IMR-90 (cell line): ENCODE results near the gene NEMP1. TPM values are rescaled to one million over a fixed set of nuclear protein-coding genes. Genes with fewer than 3 reads are reported as not detected.

Experiments used
- ATAC-seq: fragments of 200-7000 bp; cut with Tn5 transposase; 2 replicates; pipeline ENCODE4 v1.9.1; 2020; ENCODE audit warnings: low read depth, mild to moderate bottlenecking, moderate library complexity
- BruUV-seq: library from RNA; stranded (reverse); fragments of 400-500 nt; replicated peaks from 2 replicates; lab custom pipeline; 2021; lab: Mats Ljungman, UMichigan
- CTCF ChIA-PET: fragments of 300-600 bp; formaldehyde crosslinking; extraction: SDS; loops from one replicate; lab custom pipeline; 2021; ENCODE audit warnings: antibody characterized with exemption; lab: Yijun Ruan, JAX
- POLR2A ChIA-PET: fragments of 300-600 bp; sonication (Branson Sonifier 250); formaldehyde crosslinking; loops from one replicate; lab custom pipeline; 2022; ENCODE audit warnings: antibody characterized with exemption; ENCODE audit not compliant: unreplicated experiment; lab: Charles Lee
- DNase-seq: peaks from one replicate; pipeline ENCODE4 v3.0.0; 2013
- H2AFZ ChIP-seq: replicated peaks from 2 replicates; pipeline ENCODE3; 2013; ENCODE audit warnings: low read length, mild to moderate bottlenecking; ENCODE audit not compliant: poor library complexity
- H2AK5ac ChIP-seq: 2 replicates; pipeline ENCODE4 v1.6.1; 2013; ENCODE audit warnings: low read depth, low read length, inconsistent platforms
- H2AK9ac ChIP-seq: replicated peaks from 2 replicates; pipeline ENCODE3; 2013; ENCODE audit warnings: mild to moderate bottlenecking, low read depth, low read length, moderate library complexity; ENCODE audit not compliant: poor library complexity
- H2BK120ac ChIP-seq: 2 replicates; pipeline ENCODE4 v1.6.1; 2013; ENCODE audit warnings: low read depth, low read length, inconsistent platforms
- H2BK15ac ChIP-seq: 3 replicates; pipeline ENCODE4 v1.6.1; 2013; ENCODE audit warnings: low read depth, low read length, inconsistent platforms
- H2BK20ac ChIP-seq: 2 replicates; pipeline ENCODE4 v1.6.1; 2013; ENCODE audit warnings: low read depth, mild to moderate bottlenecking, inconsistent platforms, low read length, moderate library complexity
- H2BK5ac ChIP-seq: 2 replicates; pipeline ENCODE4 v1.6.1; 2013; ENCODE audit warnings: mild to moderate bottlenecking, low read depth, low read length, inconsistent platforms; ENCODE audit not compliant: poor library complexity, severe bottlenecking
- H3K14ac ChIP-seq: replicated peaks from 2 replicates; pipeline ENCODE4 v1.6.1; 2013; ENCODE audit warnings: low read depth, low read length, inconsistent platforms
- H3K18ac ChIP-seq: 2 replicates; pipeline ENCODE4 v1.6.1; 2013; ENCODE audit warnings: low read depth, low read length, control low read depth
- H3K23ac ChIP-seq: 2 replicates; pipeline ENCODE4 v1.6.1; 2013; ENCODE audit warnings: low read depth, low read length, inconsistent platforms
- H3K27ac ChIP-seq: 2 replicates; pipeline ENCODE4 v1.5.1; 2013; ENCODE audit warnings: mild to moderate bottlenecking, control low read depth, low read length; ENCODE audit not compliant: insufficient read depth
- H3K27me3 ChIP-seq: 2 replicates; pipeline ENCODE4 v1.6.1; 2013; ENCODE audit warnings: low read length; ENCODE audit not compliant: control insufficient read depth, insufficient read depth
- H3K36me3 ChIP-seq: 2 replicates; pipeline ENCODE4 v1.6.1; 2013; ENCODE audit warnings: low read length, mixed read lengths; ENCODE audit not compliant: control insufficient read depth, insufficient read depth
- H3K4ac ChIP-seq: 2 replicates; pipeline ENCODE4 v1.6.1; 2013; ENCODE audit warnings: low read depth, low read length, inconsistent platforms
- H3K4me1 ChIP-seq: 2 replicates; pipeline ENCODE4 v1.6.1; 2013; ENCODE audit warnings: low read length, mixed read lengths; ENCODE audit not compliant: control insufficient read depth, insufficient read depth
- H3K4me2 ChIP-seq: 2 replicates; pipeline ENCODE4 v1.6.1; 2013; ENCODE audit warnings: low read depth, mild to moderate bottlenecking, control low read depth, low read length, moderate library complexity
- H3K4me3 ChIP-seq: 2 replicates; pipeline ENCODE4 v1.5.1; 2013; ENCODE audit warnings: low read depth, mild to moderate bottlenecking, control low read depth, low read length, moderate library complexity; ENCODE audit not compliant: insufficient read depth
- H3K56ac ChIP-seq: 2 replicates; pipeline ENCODE4 v1.6.1; 2013; ENCODE audit warnings: low read length, inconsistent platforms; ENCODE audit not compliant: insufficient read depth; ENCODE audit errors: extremely low read depth
- H3K79me1 ChIP-seq, 2 experiments: 2 replicates each; pipeline ENCODE4 v1.6.1; 2013; ENCODE audit warnings: low read length in 2 of 2, inconsistent platforms in 1 of 2, low read depth in 1 of 2
- H3K9ac ChIP-seq: 2 replicates; pipeline ENCODE4 v1.6.1; 2013; ENCODE audit warnings: low read depth, low read length, control low read depth
- H3K9me1 ChIP-seq: 2 replicates; pipeline ENCODE4 v1.6.1; 2013; ENCODE audit warnings: low read length, inconsistent platforms; ENCODE audit not compliant: insufficient read depth
- H3K9me3 ChIP-seq: 2 replicates; pipeline ENCODE4 v1.6.1; 2013; ENCODE audit warnings: low read length; ENCODE audit not compliant: control insufficient read depth, insufficient read depth
- H4K20me1 ChIP-seq: 2 replicates; pipeline ENCODE4 v1.6.1; 2013; ENCODE audit warnings: low read length, inconsistent platforms; ENCODE audit not compliant: insufficient read depth
- H4K5ac ChIP-seq: 2 replicates; pipeline ENCODE4 v1.6.1; 2013; ENCODE audit warnings: mild to moderate bottlenecking, low read depth, low read length, control low read depth
- H4K8ac ChIP-seq, 2 experiments: 2 replicates each; pipeline ENCODE4 v1.6.1; 2013; ENCODE audit warnings: low read depth in 2 of 2, low read length in 2 of 2, control low read depth in 1 of 2, inconsistent platforms in 1 of 2
- H4K91ac ChIP-seq: 2 replicates; pipeline ENCODE4 v1.6.1; 2013; ENCODE audit warnings: low read depth, low read length, inconsistent platforms; ENCODE audit not compliant: insufficient read depth
- CTCF ChIP-seq: conservative IDR thresholded peaks from 2 replicates; pipeline ENCODE4 v1.5.1; 2012; ENCODE audit warnings: mild to moderate bottlenecking, low read depth, low read length, improper control_type of control experiment
- FOS ChIP-seq: fragments of 150-350 bp; IDR thresholded peaks from 2 replicates; pipeline ENCODE4 v1.6.1; 2016; ENCODE audit warnings: low read depth, low read length
- MXI1 ChIP-seq: IDR thresholded peaks from 2 replicates; pipeline ENCODE4 v1.6.1; 2012; ENCODE audit warnings: low read depth, mild to moderate bottlenecking, low read length, moderate library complexity, borderline replicate concordance
- RAD21 ChIP-seq: IDR thresholded peaks from 2 replicates; pipeline ENCODE4 v1.6.1; 2012; ENCODE audit warnings: low read length, improper control_type of control experiment
- WGBS, 2 experiments: methylation state at CpG; one replicate each; pipeline versions ENCODE4 v1.1.5 to v1.1.7; 2013; ENCODE audit warnings: missing lambda C conversion rate in 2 of 2; ENCODE audit not compliant: insufficient read length in 1 of 2; ENCODE audit errors: extremely low coverage in 2 of 2; 5-methylcytosine and 5-hydroxymethylcytosine counted together
- dilution Hi-C: fragments of 300-500 bp; cut with HindIII; formaldehyde crosslinking; loops from one replicate; pipeline ENCODE4 v1.14.3; 2018; ENCODE audit warnings: low sequenced_read_pairs; ENCODE audit not compliant: unreplicated experiment
- in situ Hi-C: fragments of 300-500 bp; cut with MboI; formaldehyde crosslinking; loops from 3 replicates; pipeline ENCODE4 v1.14.3; 2019; ENCODE audit warnings: low sequenced_read_pairs, inconsistent platforms, mixed read lengths
- intact Hi-C: fragments of 100-400 bp; cut with micrococcal nuclease; formaldehyde crosslinking; loops from 2 replicates; pipeline ENCODE4 v1.10.0; 2022
- polyA plus RNA-seq, 3 experiments: library from polyadenylated mRNA; depleted of rRNA; stranded (reverse); fragments of >200 nt; gene quantifications; 2 replicates each; pipeline ENCODE4 v1.2.3, GENCODE V29; 2012; ENCODE audit warnings: low replicate concordance in 1 of 3
- total RNA-seq: library from RNA; depleted of rRNA; stranded (reverse); fragments of >200 nt; gene quantifications from 2 replicates; pipeline ENCODE4 v1.2.3, GENCODE V29; 2012

NEMP1 gene
- total and polyA plus RNA-seq, 2 of the 4 experiments (the other 2 are of a cell fraction), result 8.9 to 10.9 TPM

GRCh38 chr12:57127101-57127725 is 48.6 kb upstream of the NEMP1 start:
- Histone ChIP-seq H2AK5ac (peak overlapping the region; percentile 79), H2BK15ac (no peak overlapping the region; the same call in 2 of the 3 replicates), H3K27me3 (no peaks in the 10 kb centered on the region), H2AFZ (peak overlapping the region; percentile 97), H3K14ac (peak overlapping the region; percentile 54; the same call in 1 of the 2 replicates), H2BK20ac (no peak overlapping the region; the same call in 1 of the 2 replicates), H3K56ac (peak overlapping the region; percentile 42), H3K4me1 (peaks cover 10% of the 10 kb centered on the region), H2BK5ac (peak overlapping the region; percentile 56), H2BK120ac (peak overlapping the region; percentile 40; the same call in 1 of the 2 replicates), H2AK9ac (peak overlapping the region; percentile 86), H3K23ac (0 out of 2 replicates have a peak overlapping the region, but pooled peaks have one; percentile 19), H4K8ac (peak overlapping the region; percentile 5 to 46; a peak in 2 of 4 replicates), H3K18ac (peak overlapping the region; percentile 26; the same call in 1 of the 2 replicates), H4K91ac (no peak overlapping the region; the same call in 1 of the 2 replicates), H3K4me2 (peak overlapping the region; percentile 72), H3K9ac (peak overlapping the region; percentile 69), H3K36me3 (peaks cover 10% of the 10 kb centered on the region; the same call in 1 of the 2 replicates), H3K27ac (peak overlapping the region; percentile 72), H3K9me1 (peaks cover 6% of the 10 kb centered on the region), H3K9me3 (no peaks in the 10 kb centered on the region; the same call in 1 of the 2 replicates), H4K5ac (no peak overlapping the region; the same call in 1 of the 2 replicates), H4K20me1 (peaks cover 27% of the 10 kb centered on the region), H3K79me1 (peaks cover 7 to 30% of the 10 kb centered on the region in 2 experiments; a peak in 3 of 4 replicates), H3K4me3 (peak overlapping the region; percentile 90), H3K4ac (peak overlapping the region; percentile 59)
- ChIA-PET POLR2A (interaction anchor here (0.7 to 2.1 kb wide), 4 partner anchors 11 to 45 kb away, joined by 3 to 12 read pairs (median 3); partner anchors contain the start of gene STAT6), CTCF (interaction anchor here (0.7 to 1.7 kb wide), 5 partner anchors 15 to 49 kb away, joined by 3 to 7 read pairs (median 3); partner anchors contain the start of gene STAT6)
- in situ Hi-C loops (no loop called here), intact Hi-C loops (no loop called here), dilution Hi-C loops (no loop called here)
- TF ChIP-seq CTCF (0 out of 2 replicates have a peak, but pooled peaks have one; percentile 21), RAD21 (0 out of 2 replicates have a peak, but pooled peaks have one; percentile 5), FOS (0 out of 2 replicates have a peak, but pooled peaks have one; percentile 17), MXI1 (no peak)
- no TSS peak for BruUV-seq
- 12% methylated on average over 9 of the region's 26 CpGs; no CpG with 5 or more reads in 1 of the 2 experiments for WGBS, 2 experiments
- DNase-seq (no peak), ATAC-seq (no peak)
